Left colon (tissue), 2 donors: Measurements from ENCODE around the gene ZNF831. TPM values are rescaled to one million over a fixed set of nuclear protein-coding genes. Genes with fewer than 3 reads are reported as not detected.
A peak's percentile ranks its signal among the peaks of the same experiment; 100 is the strongest.

Experiments used
- ATAC-seq: fragments of 200-7000 bp; cut with Tn5 transposase; one replicate; pipeline ENCODE4 v1.9.1; 2020; ENCODE audit warnings: mild to moderate bottlenecking, moderate library complexity
- DNase-seq, 2 donors: peaks; one replicate each; pipeline ENCODE4 v3.0.0-alpha.2; 2020
- intact Hi-C, 2 donors: fragments of 100-400 bp; cut with DNase I in 1 of 2; cut with micrococcal nuclease in 1 of 2; formaldehyde crosslinking; loops; one replicate each; pipeline versions ENCODE4 v1.11.2 to v1.14.0; 2022; cut with DNase I, micrococcal nuclease
- total RNA-seq, 2 donors: library from RNA; stranded (reverse); fragmentation: NEBNext Ultra II Directional; extraction: Animal tissue kit (Norgen Biotek cat#: 25700); gene quantifications; one replicate each; pipeline ENCODE4 v1.2.1, GENCODE V29; 2021
- donor health status: DM: no; HTN: no; CAD: no.
- donor health status: DM: yes; HTN: yes; CAD: no.

ZNF831 gene
- total RNA-seq, 2 donors from 2014 or later, result 0.15 to 0.61 TPM

GRCh38 chr20:59137532-59137931 is 26.1 kb upstream of the ZNF831 start:
- intact Hi-C loops, result no loop called here
- peak; percentile 100 for ATAC-seq
- peak; percentile 92 for DNase-seq

DNA sequence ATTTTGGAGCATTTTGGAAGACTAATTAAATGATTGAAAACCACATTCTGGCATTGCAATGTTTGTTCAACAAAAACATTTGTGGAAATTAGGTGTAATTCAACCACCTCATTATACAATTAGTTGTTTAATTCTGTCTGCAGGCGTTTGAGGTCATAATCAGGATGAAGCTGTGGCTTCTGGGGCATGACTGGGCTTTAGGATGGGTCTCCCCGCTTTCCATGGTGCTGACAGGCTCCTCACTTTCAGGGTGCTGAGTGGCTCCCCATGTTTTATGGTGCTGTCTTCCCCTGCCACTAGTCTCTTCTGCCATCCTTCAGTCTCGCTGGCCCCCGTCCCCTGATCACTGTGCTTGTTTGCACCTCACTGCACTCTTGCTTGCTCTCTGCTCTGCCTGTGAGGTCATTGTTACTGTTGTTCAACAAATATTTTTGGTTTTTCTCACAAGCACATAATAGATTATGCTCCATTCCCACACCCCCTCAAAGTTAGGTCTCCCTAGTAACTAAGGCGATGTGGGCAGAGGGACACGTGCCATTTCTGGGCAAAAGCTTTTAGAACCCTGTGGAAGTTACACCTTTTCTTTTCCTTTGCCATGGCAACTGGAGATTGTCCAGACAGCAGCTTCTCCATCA is 25.4 kb upstream of the ZNF831 start:
- DNase-seq (no peak), ATAC-seq (no peak)
- intact Hi-C loops, result no loop called here

- intact Hi-C loops, result no loop called here
- ATAC-seq (no peak), DNase-seq (no peak)
Observed at GRCh38 chr20:59139998-59140397, 23.6 kb upstream of the ZNF831 start.

DNA sequence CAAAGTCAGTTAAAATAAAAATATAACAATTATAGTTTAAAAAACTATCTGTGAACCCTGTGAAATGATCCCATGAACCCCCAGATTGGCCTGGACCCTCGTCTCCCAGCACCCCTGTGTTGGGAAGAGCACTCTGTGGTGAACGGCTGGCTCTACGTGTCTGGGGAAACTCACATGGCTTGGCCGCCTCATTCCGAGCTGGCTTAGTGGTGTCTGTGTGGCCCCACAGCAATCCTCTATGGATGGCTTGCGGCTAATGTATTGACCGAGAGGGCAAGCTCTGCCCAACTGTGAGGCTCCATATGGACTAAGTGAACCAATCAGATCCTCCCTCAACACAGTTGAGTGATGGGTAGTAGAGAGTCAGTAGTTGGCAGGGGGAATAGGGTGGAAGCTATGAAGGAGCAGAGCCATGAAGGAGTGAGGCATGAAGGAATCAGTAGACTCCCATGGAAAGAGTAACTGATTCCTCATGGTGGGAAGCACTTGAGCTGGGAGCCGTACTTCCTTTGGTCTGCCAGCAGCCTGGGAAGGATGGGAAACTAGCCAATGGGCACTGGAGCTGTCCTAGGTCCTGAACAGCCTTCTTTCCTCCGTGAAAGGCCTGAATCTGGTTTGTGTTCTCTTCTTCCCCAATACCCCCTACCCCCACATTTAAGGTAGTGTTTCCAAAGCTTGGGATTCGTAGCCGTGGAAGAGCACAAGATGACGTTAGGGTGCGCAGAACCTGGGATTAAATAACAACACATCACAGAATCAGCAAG is 21.6 kb upstream of the ZNF831 start:
- no peak for DNase-seq
- no peak for ATAC-seq
- intact Hi-C loops, result no loop called here

DNA sequence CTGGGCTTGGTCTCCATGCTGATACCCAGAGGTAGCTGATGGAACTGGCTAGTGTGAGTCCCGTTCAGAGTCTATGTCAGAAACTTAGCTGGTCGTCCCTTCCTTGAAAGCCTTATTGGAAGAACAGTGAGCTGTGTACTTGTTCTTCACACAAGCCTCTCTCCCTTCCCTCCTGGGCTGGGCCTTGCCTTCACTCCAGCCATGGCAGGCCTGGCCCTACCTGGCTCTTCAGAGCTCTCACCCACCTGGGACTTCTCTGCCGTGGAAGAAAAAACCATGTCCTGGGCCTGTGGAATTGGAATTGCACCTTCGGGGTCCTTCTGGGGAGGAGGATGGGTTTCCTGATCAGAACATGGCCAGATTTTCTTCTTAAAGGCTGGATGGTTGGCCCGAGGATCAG is 20.3 kb upstream of the ZNF831 start:
- DNase-seq (no peak), ATAC-seq (no peak)
- intact Hi-C loops, result no loop called here

DNA sequence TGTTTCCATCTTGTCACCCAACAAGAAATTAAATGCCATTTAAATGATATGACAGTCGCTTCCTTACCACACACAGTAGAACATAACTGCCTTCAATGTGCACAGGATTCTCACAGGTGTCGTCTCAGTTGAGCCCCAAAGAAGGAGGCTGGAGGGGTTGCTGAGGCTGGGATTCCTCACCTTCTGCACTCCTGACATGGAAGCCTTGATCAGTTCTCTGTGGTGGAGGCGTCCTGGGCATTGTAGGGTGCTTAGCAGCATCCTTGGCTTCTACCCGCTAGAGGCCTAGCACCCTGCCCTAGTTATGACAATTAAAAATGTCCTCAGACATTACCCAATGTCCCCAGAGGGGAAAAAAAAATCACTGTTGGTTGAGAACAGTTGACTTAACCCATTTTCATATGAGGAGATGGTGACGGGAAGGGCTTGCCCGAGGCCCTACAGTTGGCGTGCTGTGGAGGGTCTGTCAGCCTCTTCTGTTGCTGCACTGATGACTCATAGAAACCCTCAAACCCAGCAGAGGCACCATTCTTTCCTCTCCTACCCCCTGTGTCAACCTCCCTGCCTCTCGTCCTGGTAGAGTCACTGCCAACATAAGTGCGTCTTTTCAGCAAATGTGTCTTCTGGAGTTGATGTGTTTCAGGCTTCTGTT is 19.3 kb upstream of the ZNF831 start:
- ATAC-seq, result no peak
- DNase-seq, result no peak
- intact Hi-C loops, result no loop called here

DNA sequence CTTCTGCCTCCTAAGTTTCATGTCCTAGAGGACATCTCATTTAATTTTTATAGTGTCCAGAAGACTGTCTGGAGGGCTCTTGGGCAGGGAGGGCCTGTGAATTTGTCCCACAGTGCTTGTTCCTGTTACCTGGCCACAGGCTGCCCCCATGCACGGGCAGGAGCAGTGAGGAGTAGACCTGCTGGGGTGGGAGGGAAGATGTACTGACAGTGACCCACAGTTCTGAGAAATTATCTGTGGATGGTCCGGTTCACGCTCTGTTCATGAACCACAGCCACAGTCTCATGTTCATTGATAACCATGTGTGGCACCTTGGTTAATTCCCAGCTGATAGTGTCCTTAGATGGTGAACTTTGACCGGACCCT is 18.8 kb upstream of the ZNF831 start:
- no peak for DNase-seq
- intact Hi-C loops, result no loop called here
- no peak for ATAC-seq

DNA sequence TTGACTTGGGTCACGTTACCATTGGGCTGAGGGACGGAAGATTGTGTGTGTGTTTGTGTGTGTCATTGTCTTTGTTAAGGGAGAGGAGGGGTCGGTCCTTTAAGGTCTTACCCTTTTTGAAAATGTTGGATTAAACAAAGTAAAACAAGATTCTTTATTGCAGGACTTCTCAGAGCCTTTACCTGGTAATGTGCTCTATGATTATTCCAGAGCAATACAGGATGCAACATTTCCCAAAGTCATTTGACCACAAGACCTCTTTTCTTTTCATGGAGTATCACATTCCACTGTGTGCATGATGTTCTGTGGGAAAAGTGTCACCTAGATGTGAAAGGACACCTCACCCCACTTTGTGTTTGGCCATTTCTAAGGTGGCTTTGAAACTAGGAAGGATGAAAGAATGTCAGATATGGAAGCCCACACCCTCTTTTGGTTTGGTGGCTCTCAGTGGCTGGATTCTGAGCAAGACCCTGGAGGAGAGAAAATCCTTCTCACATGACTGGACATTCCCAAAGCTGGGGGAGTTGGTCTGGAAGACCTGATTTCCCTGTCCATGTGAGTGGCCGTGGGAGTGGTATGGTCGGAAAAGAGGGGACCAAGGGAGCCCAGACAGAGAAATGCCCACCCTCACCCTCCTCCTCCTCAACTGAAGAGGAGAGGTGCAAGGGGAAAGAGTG is 18.2 kb upstream of the ZNF831 start:
- ATAC-seq (no peak), DNase-seq (no peak)
- intact Hi-C loops, result no loop called here

- intact Hi-C loops, result no loop called here
- DNase-seq, result no peak
Observed at GRCh38 chr20:59145924-59146779, 17.5 kb upstream of the ZNF831 start.

DNA sequence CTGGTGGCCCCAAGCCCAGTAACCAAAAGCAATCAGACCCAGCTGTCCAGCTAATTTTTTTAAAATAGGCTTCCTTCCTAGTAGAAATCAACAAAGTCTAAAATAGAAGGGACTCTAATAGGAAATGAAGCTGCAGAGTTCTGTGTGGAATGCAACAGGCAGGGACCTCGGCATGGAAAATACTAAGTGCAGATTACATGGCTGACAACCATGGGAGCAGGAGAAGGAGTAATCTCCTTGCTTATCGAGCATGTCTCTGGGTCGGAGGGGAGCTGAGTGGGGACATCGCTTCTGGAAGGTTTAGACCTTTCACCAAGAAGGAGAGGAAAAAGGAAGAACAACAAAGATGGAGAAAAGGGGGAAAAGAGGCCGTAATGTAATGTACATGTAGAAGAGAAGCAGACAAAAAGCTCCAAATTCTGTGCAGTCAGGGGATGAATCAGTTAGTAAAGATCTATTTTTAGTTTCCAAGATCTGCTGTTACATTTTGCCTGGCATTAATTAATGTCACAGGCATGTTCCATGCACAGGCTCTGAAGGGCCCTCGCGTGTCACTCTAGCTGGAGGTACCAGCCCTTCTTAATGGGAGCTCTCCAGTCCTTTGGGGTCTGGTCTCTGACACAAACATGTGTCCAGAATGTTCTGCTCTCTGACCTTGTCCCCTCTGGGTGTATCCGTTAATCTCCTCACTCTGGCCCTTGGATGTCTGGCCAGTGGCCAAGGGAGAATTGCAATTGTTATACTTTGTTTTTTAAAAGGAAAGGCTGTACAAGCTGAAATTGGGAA is 16.6 kb upstream of the ZNF831 start:
- intact Hi-C loops, result no loop called here
- ATAC-seq (no peak), DNase-seq (no peak)

More at GRCh38 chr20:59145924-59146779, 17.5 kb upstream of the ZNF831 start:
- no peak for ATAC-seq

DNA sequence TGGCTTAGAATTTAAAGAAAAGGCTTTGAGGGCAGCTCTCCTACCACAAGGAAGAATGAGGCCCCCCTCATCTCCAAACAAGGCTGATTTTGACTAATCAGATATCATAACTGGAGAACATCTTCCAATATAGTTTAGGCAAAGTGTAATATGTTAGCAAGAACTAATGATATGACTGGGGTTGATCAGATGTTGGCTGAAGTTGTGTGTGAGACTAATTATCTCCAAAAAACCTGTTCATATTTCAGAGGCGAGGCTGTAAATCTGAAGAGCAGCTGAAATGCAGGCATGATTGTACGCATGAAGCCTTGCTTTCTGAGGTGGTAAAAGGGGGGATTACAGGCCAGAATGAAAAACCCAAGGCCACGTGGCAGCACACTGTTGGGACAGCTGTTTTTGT is 16.0 kb upstream of the ZNF831 start:
- no peak for ATAC-seq
- intact Hi-C loops, result no loop called here
- no peak for DNase-seq

DNA sequence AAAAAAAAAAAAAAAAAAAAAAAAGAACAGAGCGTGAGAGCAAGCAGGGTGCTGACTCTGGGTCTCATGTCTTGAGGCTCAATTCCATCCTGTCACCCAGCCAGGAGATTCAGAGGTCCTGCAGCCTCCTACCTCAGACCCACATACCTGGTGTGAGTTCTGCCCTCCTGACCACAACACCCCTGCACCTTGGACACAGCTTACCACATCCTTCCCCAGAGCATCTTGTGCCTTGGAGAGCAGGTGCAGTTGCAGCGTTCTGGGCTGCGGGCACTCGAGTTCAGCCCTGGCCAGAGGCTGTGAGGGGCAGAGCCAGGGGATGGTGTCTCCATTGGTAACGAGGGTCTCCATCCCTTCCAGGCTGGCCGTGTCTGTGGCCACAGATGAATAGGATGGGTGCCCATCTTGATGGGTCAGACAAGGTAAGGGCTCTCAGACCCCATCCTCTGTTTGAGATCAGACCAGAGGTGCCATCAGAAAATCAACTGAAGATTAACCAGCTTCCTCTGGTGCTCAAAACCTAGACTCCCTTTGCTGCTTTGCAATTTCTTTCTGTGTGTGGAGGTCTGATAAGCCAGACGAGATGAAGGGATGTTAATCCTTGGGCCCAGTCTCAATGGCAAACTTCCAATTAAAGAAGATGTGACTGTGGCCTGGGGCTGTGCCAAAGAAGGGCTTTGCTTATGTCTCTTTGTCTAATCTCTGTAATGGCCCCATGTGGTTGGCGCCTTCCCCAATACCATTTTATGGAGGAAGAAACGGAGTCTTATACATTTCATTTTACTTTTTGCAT is 14.7 kb upstream of the ZNF831 start:
- ATAC-seq, result no peak
- intact Hi-C loops, result no loop called here
- DNase-seq, result no peak

- peak; percentile 29 for ATAC-seq
- intact Hi-C loops, result no loop called here
- DNase-seq, result no peak
Observed at GRCh38 chr20:59149678-59150504, 13.7 kb upstream of the ZNF831 start.

- DNase-seq (no peak), ATAC-seq (no peak)
- intact Hi-C loops, result no loop called here
Observed at GRCh38 chr20:59150821-59151251, 12.8 kb upstream of the ZNF831 start.

- DNase-seq (no peak), ATAC-seq (no peak)
- intact Hi-C loops, result no loop called here
Observed at GRCh38 chr20:59151391-59151790, 12.2 kb upstream of the ZNF831 start.

DNA sequence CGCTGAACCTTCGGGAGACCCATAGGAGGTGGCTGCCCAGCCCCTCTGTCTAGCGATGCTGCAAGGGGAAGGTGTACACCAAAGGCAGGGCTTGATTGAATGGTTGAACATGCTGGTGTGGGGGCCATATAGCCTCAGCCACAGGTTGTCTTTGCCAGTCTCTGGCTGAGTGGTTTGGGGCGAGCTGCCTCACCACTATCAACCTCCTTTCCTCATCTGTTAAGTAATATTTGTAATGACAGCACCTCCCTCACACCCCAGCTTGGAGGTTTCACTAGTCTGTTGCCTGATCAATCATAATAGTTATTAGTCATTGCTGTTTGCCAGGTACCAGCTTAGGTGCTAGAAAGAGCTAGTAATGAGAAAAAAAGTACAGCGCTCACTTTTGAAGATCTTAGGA is 11.8 kb upstream of the ZNF831 start:
- intact Hi-C loops, result no loop called here
- DNase-seq (no peak), ATAC-seq (no peak)
